ENCODE data around the gene FAT1.

The FAT1 gene

DNA sequence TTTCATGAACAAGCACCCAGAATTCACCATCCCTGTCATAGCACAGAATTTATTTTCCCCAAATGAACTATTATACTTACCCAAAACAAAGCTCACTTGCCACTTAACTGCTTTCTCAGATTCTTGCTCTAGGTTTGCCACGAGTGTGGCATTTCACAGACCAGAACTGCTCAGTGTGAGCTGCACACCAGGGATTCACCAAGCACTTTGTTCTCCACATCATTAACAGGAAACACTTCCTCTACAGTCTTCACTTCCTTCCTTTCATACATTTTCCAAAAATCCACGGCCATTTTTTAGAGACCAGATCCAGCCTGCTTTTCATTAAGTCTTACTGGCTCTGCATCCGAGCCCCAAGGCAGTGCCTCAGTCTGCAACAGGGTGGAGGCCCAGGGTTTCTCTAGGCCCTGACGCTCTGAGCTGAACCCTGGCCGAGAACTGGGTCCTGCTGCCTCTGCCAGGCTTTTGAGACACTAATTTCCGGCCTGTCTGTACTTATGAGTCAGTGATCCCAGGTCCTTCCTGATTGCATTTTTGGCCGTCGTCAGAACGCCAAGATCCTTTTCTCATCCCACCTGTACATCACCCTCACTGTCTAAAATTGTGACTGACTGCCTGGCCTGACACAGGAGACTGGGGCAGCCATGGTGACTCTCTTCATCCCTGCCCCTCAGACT, 100.7 kb downstream of the FAT1 start:
- no peak overlapping the region for H3K4me3 ChIP-seq (replicated peaks; ENCODE audit: low read depth, low read length)
- DNase-seq (ENCODE audit: low read depth): peak; percentile 85
- TF ChIP-seq, protein P1, sequence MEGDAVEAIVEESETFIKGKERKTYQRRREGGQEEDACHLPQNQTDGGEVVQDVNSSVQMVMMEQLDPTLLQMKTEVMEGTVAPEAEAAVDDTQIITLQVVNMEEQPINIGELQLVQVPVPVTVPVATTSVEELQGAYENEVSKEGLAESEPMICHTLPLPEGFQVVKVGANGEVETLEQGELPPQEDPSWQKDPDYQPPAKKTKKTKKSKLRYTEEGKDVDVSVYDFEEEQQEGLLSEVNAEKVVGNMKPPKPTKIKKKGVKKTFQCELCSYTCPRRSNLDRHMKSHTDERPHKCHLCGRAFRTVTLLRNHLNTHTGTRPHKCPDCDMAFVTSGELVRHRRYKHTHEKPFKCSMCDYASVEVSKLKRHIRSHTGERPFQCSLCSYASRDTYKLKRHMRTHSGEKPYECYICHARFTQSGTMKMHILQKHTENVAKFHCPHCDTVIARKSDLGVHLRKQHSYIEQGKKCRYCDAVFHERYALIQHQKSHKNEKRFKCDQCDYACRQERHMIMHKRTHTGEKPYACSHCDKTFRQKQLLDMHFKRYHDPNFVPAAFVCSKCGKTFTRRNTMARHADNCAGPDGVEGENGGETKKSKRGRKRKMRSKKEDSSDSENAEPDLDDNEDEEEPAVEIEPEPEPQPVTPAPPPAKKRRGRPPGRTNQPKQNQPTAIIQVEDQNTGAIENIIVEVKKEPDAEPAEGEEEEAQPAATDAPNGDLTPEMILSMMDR (IDR thresholded peaks at IDR 0.05; ENCODE audit: low read length, missing control alignments): no peak

DNA sequence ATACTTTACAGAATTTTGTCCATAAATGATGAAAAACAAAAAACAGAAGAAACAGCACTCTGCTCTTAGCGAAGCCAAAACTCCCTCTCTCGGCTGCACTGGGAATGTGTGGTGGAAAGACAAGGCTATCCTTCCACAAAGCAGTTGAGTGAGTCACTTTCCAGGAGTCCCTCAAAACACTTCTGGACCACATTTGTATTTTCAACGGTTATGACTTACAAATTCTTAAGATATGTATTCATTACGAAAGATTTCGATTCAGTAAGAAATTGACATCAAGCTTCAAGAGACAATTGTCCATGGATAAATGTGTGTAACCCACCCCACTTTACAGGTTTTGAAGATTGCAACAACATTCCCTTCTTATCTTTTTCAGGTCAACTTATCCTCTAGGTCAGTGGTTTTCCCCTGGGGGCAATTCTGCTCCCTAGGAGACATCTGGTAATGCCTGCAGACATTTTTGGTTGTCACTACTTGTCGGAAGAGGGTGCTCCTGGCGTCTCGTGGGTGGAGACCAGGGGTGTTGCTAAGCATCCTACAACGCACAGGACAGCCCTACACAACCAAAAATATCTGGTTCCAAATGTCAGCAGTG, 101.6 kb downstream of the FAT1 start:
- no peak overlapping the region for H3K4me3 ChIP-seq (replicated peaks; ENCODE audit: low read depth, low read length)
- DNase-seq (ENCODE audit: low read depth): peak; percentile 93
- TF ChIP-seq, protein P1 (IDR thresholded peaks at IDR 0.05; ENCODE audit: low read length, missing control alignments): peak; percentile 82

DNA sequence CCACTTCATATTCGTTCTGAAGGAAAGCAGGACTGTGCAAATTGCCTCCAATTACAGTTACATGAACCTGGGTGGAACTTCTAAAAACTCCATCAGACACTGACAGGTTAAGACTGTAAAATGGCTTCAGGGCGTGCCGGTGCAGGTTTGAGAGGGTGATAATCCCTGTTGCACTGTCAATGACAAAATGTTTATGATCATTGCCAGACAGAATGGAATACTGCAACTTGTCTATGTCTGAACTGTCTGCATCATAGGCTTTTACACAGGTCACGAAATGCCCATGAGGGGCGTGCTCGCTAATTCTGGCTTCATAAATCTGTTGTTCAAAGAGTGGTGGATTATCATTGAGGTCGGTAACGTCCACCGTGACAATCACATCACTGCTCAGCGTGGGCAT, 104.6 kb downstream of the FAT1 start:
- DNase-seq (ENCODE audit: low read depth): no peak
- H3K4me3 ChIP-seq (replicated peaks; ENCODE audit: low read depth, low read length): no peak overlapping the region
- TF ChIP-seq, protein P1 (IDR thresholded peaks at IDR 0.05; ENCODE audit: low read length, missing control alignments): no peak

DNA sequence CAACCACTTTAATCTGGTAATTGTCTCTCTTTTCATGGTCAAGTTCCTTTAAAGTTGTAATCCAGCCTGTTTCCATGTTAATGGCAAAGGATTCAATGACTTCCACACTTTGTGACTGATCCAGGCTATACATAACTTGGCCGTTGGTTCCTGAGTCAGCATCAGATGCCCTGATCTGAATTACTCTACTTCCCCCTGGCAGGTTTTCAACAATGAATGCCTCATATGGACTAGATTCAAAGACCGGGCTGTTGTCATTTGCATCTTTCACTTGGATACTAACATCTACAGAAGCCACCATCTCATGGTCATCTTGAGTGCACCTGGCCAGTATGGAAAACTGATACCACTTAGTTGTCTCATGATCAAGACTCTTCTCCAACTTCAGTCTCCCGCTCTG, 105.7 kb downstream of the FAT1 start:
- no peak for DNase-seq (ENCODE audit: low read depth)
- TF ChIP-seq, protein P1 (IDR thresholded peaks at IDR 0.05; ENCODE audit: low read length, missing control alignments): no peak
- H3K4me3 ChIP-seq (replicated peaks; ENCODE audit: low read depth, low read length): no peak overlapping the region

DNA sequence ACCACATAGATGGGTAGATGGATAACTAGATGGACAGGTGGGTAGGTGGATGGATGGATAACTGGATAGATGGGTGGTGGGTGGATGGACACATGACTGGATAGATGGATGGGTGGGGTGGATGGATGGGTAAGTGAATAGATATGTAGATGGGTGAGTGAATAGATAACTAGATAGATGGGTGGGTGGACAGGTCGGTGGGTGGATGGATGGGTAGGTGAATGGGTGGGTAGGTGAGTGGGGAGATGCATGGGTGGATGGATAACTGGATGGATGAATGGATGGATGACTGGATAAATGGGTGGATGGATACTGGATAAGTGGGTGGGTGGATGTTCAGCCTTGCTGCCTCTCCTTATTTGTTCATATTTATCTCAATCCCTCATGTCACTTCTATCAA, 116.2 kb downstream of the FAT1 start:
- H3K4me3 ChIP-seq (replicated peaks; ENCODE audit: low read depth, low read length): no peak overlapping the region
- TF ChIP-seq, protein P1 (IDR thresholded peaks at IDR 0.05; ENCODE audit: low read length, missing control alignments): no peak
- no peak for DNase-seq (ENCODE audit: low read depth)

DNA sequence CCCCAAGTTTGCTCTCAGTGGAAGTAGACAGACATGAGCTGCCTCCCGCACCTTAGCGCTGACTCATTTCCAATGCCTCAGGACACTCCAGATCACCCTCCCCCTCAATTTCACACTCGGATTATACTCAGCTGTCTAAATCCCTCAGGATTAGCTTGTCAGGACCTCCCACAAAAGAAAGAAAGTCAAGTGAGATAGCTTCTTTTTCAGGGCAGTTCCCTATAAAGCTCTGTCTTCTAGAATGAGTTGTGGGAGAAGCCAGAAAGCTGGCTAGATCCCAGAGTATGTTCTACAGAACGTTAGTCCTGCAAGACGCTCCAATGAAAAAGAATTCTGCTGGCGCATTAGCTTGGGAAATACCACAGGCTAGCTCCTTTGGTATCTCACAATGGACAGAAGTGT, 117.1 kb downstream of the FAT1 start:
- DNase-seq (ENCODE audit: low read depth): peak; percentile 66
- TF ChIP-seq, protein P1 (IDR thresholded peaks at IDR 0.05; ENCODE audit: low read length, missing control alignments): no peak
- H3K4me3 ChIP-seq (replicated peaks; ENCODE audit: low read depth, low read length): no peak overlapping the region

Data from fibroblast of pulmonary artery (primary cell).